Breast epithelium (tissue), 3 donors: ENCODE results near the gene LAYN.

Experiments
- CTCF ChIP-seq, 3 donors: fragments of 450-650 bp; IDR thresholded peaks; one replicate each; pipeline ENCODE4 v1.5.1; 2016 to 2017; ENCODE audit warnings: antibody characterized with exemption in 3 of 3, mild to moderate bottlenecking in 3 of 3, moderate library complexity in 3 of 3
- POLR2AphosphoS5 ChIP-seq, 3 donors: sonication (generic); formaldehyde crosslinking; IDR thresholded peaks; one replicate each; pipeline ENCODE4 v1.6.1; 2017; ENCODE audit warnings: antibody characterized with exemption in 3 of 3

- TF ChIP-seq CTCF (IDR thresholded peaks at IDR 0.05) (no peak), POLR2AphosphoS5 (IDR thresholded peaks at IDR 0.05) (no peak)
Observed at GRCh38 chr11:111602865-111603610, 62.5 kb downstream of the LAYN start.
